Measurements from ENCODE around the gene PCDHB10.

Gene PCDHB10

DNA sequence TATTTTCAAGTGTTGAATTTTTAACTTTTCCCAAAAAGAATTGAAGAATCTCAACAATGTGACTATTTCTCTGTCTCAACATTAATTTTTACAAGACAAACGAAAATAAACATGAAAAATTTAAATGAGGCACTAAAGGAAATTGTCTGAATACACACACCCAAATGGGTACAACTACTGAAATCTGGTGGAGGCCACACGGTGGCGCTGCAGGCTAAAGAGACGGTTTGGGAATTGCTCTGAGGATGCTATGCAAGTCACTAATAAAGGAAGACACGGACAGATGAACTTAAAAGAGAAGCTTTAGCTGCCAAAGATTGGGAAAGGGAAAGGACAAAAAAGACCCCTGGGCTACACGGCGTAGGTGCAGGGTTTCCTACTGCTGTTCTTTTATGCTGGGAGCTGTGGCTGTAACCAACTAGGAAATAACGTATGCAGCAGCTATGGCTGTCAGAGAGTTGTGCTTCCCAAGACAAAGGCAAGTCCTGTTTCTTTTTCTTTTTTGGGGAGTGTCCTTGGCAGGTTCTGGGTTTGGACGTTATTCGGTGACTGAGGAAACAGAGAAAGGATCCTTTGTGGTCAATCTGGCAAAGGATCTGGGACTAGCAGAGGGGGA is at the start of gene PCDHB10:
PCDHB10 (plus strand) TSS at position 244 of the 616 bp plus-strand sequence; CDS start at position 444, 200 bp downstream.
- no peak for TF ChIP-seq FOXM1 (IDR thresholded peaks at IDR 0.05; ENCODE audit: borderline replicate concordance, low read depth)
- TF ChIP-seq RAD21 (IDR thresholded peaks at IDR 0.05; ENCODE audit: low read depth), result peak; percentile 44
- TF ChIP-seq, protein P1, sequence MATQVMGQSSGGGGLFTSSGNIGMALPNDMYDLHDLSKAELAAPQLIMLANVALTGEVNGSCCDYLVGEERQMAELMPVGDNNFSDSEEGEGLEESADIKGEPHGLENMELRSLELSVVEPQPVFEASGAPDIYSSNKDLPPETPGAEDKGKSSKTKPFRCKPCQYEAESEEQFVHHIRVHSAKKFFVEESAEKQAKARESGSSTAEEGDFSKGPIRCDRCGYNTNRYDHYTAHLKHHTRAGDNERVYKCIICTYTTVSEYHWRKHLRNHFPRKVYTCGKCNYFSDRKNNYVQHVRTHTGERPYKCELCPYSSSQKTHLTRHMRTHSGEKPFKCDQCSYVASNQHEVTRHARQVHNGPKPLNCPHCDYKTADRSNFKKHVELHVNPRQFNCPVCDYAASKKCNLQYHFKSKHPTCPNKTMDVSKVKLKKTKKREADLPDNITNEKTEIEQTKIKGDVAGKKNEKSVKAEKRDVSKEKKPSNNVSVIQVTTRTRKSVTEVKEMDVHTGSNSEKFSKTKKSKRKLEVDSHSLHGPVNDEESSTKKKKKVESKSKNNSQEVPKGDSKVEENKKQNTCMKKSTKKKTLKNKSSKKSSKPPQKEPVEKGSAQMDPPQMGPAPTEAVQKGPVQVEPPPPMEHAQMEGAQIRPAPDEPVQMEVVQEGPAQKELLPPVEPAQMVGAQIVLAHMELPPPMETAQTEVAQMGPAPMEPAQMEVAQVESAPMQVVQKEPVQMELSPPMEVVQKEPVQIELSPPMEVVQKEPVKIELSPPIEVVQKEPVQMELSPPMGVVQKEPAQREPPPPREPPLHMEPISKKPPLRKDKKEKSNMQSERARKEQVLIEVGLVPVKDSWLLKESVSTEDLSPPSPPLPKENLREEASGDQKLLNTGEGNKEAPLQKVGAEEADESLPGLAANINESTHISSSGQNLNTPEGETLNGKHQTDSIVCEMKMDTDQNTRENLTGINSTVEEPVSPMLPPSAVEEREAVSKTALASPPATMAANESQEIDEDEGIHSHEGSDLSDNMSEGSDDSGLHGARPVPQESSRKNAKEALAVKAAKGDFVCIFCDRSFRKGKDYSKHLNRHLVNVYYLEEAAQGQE (IDR thresholded peaks at IDR 0.05; ENCODE audit: low read depth), result no peak
- TF ChIP-seq EP300 (IDR thresholded peaks at IDR 0.05; ENCODE audit: borderline replicate concordance), result no peak
- TF ChIP-seq TAF1 (IDR thresholded peaks at IDR 0.05; ENCODE audit: low read depth), result no peak
- no peak for TF ChIP-seq CREB1 (IDR thresholded peaks at IDR 0.05; ENCODE audit: low read depth)
- TF ChIP-seq, protein P2, sequence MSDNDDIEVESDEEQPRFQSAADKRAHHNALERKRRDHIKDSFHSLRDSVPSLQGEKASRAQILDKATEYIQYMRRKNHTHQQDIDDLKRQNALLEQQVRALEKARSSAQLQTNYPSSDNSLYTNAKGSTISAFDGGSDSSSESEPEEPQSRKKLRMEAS (IDR thresholded peaks at IDR 0.05), result no peak
- no peak for TF ChIP-seq NFIC (IDR thresholded peaks at IDR 0.05)
- TF ChIP-seq, protein P3, sequence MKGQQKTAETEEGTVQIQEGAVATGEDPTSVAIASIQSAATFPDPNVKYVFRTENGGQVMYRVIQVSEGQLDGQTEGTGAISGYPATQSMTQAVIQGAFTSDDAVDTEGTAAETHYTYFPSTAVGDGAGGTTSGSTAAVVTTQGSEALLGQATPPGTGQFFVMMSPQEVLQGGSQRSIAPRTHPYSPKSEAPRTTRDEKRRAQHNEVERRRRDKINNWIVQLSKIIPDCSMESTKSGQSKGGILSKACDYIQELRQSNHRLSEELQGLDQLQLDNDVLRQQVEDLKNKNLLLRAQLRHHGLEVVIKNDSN (IDR thresholded peaks at IDR 0.05), result no peak

DNA sequence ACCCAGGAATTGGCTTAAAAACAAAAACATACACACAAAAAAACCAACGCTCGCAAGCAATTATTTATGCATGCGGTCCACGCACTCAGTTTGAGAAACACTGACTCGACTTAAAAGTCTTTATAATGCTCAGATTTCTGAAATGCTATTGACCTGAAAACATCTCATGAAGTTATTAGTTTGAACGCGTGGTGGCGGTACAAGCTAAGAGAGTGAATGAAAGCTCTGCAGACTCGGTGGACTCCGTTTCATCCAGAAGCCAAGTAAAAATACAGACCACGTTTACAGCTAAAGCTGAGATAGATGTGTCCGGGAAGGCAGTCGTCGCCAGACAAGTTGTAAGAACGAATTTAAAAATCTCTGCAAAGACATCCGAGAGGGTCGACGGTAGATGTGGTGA is 42.3 kb upstream of the PCDHB10 start, which contains the start of gene PCDHB6:
PCDHB6 (plus strand) TSS at position 246 of the 400 bp plus-strand sequence. CDS start 201 bp downstream, outside the sequence.
- TF ChIP-seq TEAD4 (IDR thresholded peaks at IDR 0.05), result no peak
- no peak for TF ChIP-seq YY1 (IDR thresholded peaks at IDR 0.05; ENCODE audit: low read depth)
- TF ChIP-seq RAD21 (IDR thresholded peaks at IDR 0.05; ENCODE audit: low read depth), result peak; percentile 17; the same call in 1 of the 2 replicates
- TF ChIP-seq EP300 (IDR thresholded peaks at IDR 0.05; ENCODE audit: borderline replicate concordance), result no peak
- TF ChIP-seq TAF1 (IDR thresholded peaks at IDR 0.05; ENCODE audit: low read depth), result no peak
- TF ChIP-seq, protein P1 (IDR thresholded peaks at IDR 0.05; ENCODE audit: low read depth), result no peak
- TF ChIP-seq EGR1 (IDR thresholded peaks at IDR 0.05), result no peak
- TF ChIP-seq, protein P3 (IDR thresholded peaks at IDR 0.05), result no peak
- TF ChIP-seq CEBPB (IDR thresholded peaks at IDR 0.05), result no peak

DNA sequence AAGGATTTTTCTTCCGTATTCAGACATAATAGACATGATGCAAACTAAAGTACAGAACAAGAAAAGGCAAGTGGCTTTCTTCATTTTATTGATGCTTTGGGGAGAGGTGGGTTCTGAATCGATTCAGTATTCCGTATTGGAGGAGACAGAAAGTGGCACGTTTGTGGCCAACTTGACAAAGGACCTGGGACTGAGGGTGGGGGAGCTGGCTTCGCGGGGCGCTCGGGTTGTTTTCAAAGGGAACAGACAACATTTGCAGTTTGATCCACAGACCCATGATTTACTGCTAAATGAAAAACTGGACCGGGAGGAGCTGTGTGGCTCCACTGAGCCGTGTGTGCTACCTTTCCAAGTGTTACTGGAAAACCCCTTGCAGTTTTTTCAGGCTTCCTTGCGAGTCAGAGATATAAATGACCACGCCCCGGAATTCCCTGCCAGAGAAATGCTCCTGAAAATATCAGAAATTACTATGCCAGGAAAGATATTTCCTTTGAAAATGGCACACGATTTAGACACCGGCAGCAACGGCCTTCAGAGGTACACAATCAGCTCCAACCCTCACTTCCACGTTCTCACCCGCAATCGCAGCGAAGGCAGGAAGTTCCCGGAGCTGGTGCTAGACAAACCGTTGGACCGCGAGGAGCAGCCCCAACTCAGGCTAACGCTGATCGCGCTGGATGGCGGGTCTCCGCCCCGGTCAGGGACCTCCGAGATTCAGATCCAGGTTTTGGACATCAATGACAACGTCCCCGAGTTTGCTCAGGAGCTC is 41.7 kb upstream of the PCDHB10 start:
- TF ChIP-seq CREB1 (IDR thresholded peaks at IDR 0.05; ENCODE audit: low read depth) (no peak), NFIC (IDR thresholded peaks at IDR 0.05) (no peak), TCF12 (IDR thresholded peaks at IDR 0.05; ENCODE audit: low read depth) (no peak), EGR1 (IDR thresholded peaks at IDR 0.05) (no peak), YY1 (IDR thresholded peaks at IDR 0.05; ENCODE audit: low read depth) (no peak), RAD21 (IDR thresholded peaks at IDR 0.05; ENCODE audit: low read depth) (no peak), ZBTB7A (IDR thresholded peaks at IDR 0.05; ENCODE audit: low read depth) (no peak), TAF1 (IDR thresholded peaks at IDR 0.05; ENCODE audit: low read depth) (no peak), TEAD4 (IDR thresholded peaks at IDR 0.05) (no peak), EP300 (IDR thresholded peaks at IDR 0.05; ENCODE audit: borderline replicate concordance) (no peak), CEBPB (IDR thresholded peaks at IDR 0.05) (no peak), FOXM1 (IDR thresholded peaks at IDR 0.05; ENCODE audit: borderline replicate concordance, low read depth) (no peak)
- TF ChIP-seq, protein P3 (IDR thresholded peaks at IDR 0.05), result no peak
- TF ChIP-seq, protein P1 (IDR thresholded peaks at IDR 0.05; ENCODE audit: low read depth), result no peak
- TF ChIP-seq, protein P2 (IDR thresholded peaks at IDR 0.05), result no peak

Measured in Ishikawa (cell line).